Lung (tissue), 12 donors: Measurements from ENCODE around the gene RASSF1. TPM values are rescaled to one million over a fixed set of nuclear protein-coding genes. Genes with fewer than 3 reads are reported as not detected.

Experiments
- ATAC-seq: fragments of 200-7000 bp; cut with Tn5 transposase; one replicate; pipeline ENCODE4 v1.9.1; 2020; ENCODE audit warnings: moderate number of reproducible peaks; ENCODE audit not compliant: insufficient read depth, low FRiP score
- DNase-seq, 3 donors: peaks; one replicate each; pipeline ENCODE4 v3.0.0-alpha.2; 2013 to 2017
- H3K27ac ChIP-seq, 2 donors: one replicate each; pipeline ENCODE4 v1.5.1; 2013; ENCODE audit warnings: mild to moderate bottlenecking in 2 of 2, moderate library complexity in 2 of 2, control low read depth in 1 of 2, inconsistent platforms in 1 of 2, low read depth in 1 of 2, low read length in 1 of 2
- H3K27me3 ChIP-seq, 3 donors: one replicate each; pipeline ENCODE4 v1.5.1; 2013; ENCODE audit warnings: low read length in 2 of 3; ENCODE audit not compliant: control insufficient read depth in 3 of 3, insufficient read depth in 3 of 3
- H3K36me3 ChIP-seq, 4 donors: one replicate each; pipeline ENCODE4 v1.5.1; 2013; ENCODE audit warnings: low read length in 4 of 4, mild to moderate bottlenecking in 1 of 4, moderate library complexity in 1 of 4; ENCODE audit not compliant: control insufficient read depth in 4 of 4, insufficient read depth in 4 of 4
- H3K4me1 ChIP-seq, 5 donors: one replicate each; pipeline ENCODE4 v1.5.1; 2013; ENCODE audit warnings: low read length in 5 of 5, mild to moderate bottlenecking in 2 of 5, moderate library complexity in 1 of 5; ENCODE audit not compliant: control insufficient read depth in 5 of 5, insufficient read depth in 5 of 5
- H3K4me3 ChIP-seq: one replicate; pipeline ENCODE4 v1.5.1; 2013; ENCODE audit warnings: mild to moderate bottlenecking, control low read depth, moderate library complexity
- H3K9ac ChIP-seq, 2 donors: one replicate each; pipeline ENCODE4 v1.5.1; 2013; ENCODE audit warnings: low read length in 2 of 2, control low read depth in 1 of 2; ENCODE audit not compliant: insufficient read depth in 1 of 2
- H3K9me3 ChIP-seq, 4 donors: one replicate each; pipeline ENCODE4 v1.5.1; 2013; ENCODE audit warnings: low read length in 3 of 4, mild to moderate bottlenecking in 1 of 4, moderate library complexity in 1 of 4; ENCODE audit not compliant: control insufficient read depth in 4 of 4, insufficient read depth in 3 of 4
- CTCF ChIP-seq: IDR thresholded peaks from 2 replicates; pipeline ENCODE4 v1.5.1; 2012; ENCODE audit warnings: mild to moderate bottlenecking; ENCODE audit errors: control extremely low read depth, extremely low read depth
- WGBS, 2 donors: extraction: QIAGEN DNeasy Blood & Tissue Kit; methylation state at CpG; one replicate each; pipeline ENCODE4 v1.1.7; 2013; 5-methylcytosine and 5-hydroxymethylcytosine counted together
- polyA plus RNA-seq, 2 donors: library from polyadenylated mRNA; stranded (reverse); fragments of 200-250 nt; gene quantifications; one replicate each; pipeline ENCODE4 v1.2.1, GENCODE V29; 2013
- total RNA-seq, 2 donors: library from RNA; depleted of rRNA in 1 of 2; stranded (reverse); fragments of >200 nt in 1 of 2; gene quantifications; one replicate each; pipeline ENCODE4 v1.2.1, GENCODE V29; 2014 to 2021
- donor health status: control.
- donor health status: control.
- donor health status: Bipolar disorder and iron deficiency.
- donor health status: healthy.
- donor health status: DM: yes; HTN: yes; CAD: no.

Gene RASSF1
- total and polyA plus RNA-seq, 4 donors: 36.3 to 59.0 (median 42.0) TPM

DNA sequence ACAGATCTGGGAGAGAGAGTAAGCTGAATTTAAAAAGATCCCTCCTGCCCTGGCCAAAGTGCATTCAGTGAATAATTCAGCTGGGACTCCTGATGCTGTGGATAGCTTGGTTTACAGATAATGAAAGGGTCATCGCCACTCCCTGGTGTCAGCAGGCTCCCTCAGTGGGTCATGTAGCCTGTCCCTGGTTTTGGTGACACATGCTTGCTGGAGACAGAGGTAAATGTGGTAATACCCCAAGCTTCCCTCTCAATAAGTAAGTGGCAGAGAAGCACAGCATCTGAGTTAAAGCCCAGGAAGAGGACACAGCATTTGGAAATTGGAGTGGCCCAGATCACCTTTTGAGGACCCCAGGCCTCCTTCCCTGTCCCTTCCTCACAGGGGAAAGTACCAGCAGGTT lies 16.8 kb upstream of the RASSF1 start:
- TF ChIP-seq CTCF: no peak
- 52 to 92% methylated on average over 1 of the region's 1 CpG for WGBS, 2 donors
- Histone ChIP-seq H3K4me1 (peaks cover 23 to 33% (median 25%) of the 10 kb centered on the region in 5 donors), H3K9ac (peak overlapping the region; percentile 9 to 45), H3K9me3 (no peaks in the 10 kb centered on the region), H3K36me3 (peaks cover 9 to 30% (median 20%) of the 10 kb centered on the region in 4 donors), H3K4me3 (no peak overlapping the region), H3K27ac (no peak overlapping the region), H3K27me3 (no peaks in the 10 kb centered on the region)
- DNase-seq: no peak
- ATAC-seq: no peak

DNA sequence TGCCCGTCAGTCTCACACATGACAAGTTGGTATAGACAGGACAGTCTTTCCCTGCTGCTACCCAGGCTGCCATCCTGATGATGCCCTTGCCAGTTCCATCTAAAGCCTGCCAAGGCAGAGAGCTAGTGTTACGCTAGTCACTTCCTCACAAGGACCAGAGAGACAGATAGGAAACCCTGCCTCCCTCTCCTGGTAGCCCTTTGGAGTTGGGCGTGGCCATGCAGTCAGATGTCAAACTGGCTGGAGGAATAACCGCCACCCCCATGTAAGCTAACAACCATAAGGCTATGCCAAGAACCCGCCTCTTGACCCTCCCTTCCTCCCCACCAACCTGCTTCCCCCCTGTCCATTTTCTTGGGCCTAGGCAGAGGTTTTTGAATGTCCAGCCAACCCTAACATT lies 15.9 kb upstream of the RASSF1 start:
- Histone ChIP-seq H3K27ac (no peak overlapping the region), H3K9ac (peak overlapping the region; percentile 9 to 51), H3K27me3 (no peaks in the 10 kb centered on the region), H3K4me1 (peaks cover 25 to 35% (median 26%) of the 10 kb centered on the region in 5 donors), H3K9me3 (no peaks in the 10 kb centered on the region), H3K36me3 (peaks cover 9 to 30% (median 21%) of the 10 kb centered on the region in 4 donors), H3K4me3 (peak overlapping the region; percentile 28)
- DNase-seq (no peak), ATAC-seq (no peak)
- TF ChIP-seq CTCF: no peak
- WGBS, 2 donors: 44 to 60% methylated on average over 5 of the region's 5 CpGs

- no peak for DNase-seq
- peak overlapping the region; percentile 10 to 37 for H3K27ac ChIP-seq
Measured at GRCh38 chr3:50355829-50356552, 15.4 kb upstream of the RASSF1 start.

More at GRCh38 chr3:50355829-50356552, 15.4 kb upstream of the RASSF1 start:
- Histone ChIP-seq H3K9me3 (no peaks in the 10 kb centered on the region), H3K27me3 (no peaks in the 10 kb centered on the region), H3K4me1 (peaks cover 26 to 40% (median 31%) of the 10 kb centered on the region in 5 donors), H3K9ac (peak overlapping the region in 1 of 2 donors; percentile 51), H3K4me3 (no peak overlapping the region), H3K36me3 (peaks cover 9 to 30% (median 22%) of the 10 kb centered on the region in 4 donors)
- TF ChIP-seq CTCF: no peak
- no peak for ATAC-seq
- WGBS, 2 donors: 63 to 66% methylated on average over 5 of the region's 5 CpGs
